Caco-2 (cell line): ENCODE data around the gene SREK1. TPM values are rescaled to one million over a fixed set of nuclear protein-coding genes. Genes with fewer than 3 reads are reported as not detected.

Experiments
- BruUV-seq: library from RNA; stranded (reverse); fragments of 400-500 nt; replicated peaks from 2 replicates; lab custom pipeline; 2021; lab: Mats Ljungman, UMichigan
- CTCF ChIA-PET: fragments of 300-600 bp; sonication (Branson Sonifier 250); formaldehyde crosslinking; loops from one replicate; lab custom pipeline; 2022; ENCODE audit warnings: antibody characterized with exemption; lab: Charles Lee
- POLR2A ChIA-PET: fragments of 300-600 bp; sonication (Branson Sonifier 250); formaldehyde crosslinking; loops from one replicate; lab custom pipeline; 2022; ENCODE audit warnings: antibody characterized with exemption; lab: Charles Lee
- DNase-seq, 2 experiments: peaks; one replicate each; pipeline versions ENCODE4 v3.0.0 to v3.0.0-alpha.2; 2020 to 2022
- H3K27me3 ChIP-seq: replicated peaks from 2 replicates; pipeline ENCODE4 v1.6.0; 2011; ENCODE audit warnings: low read length; ENCODE audit not compliant: control insufficient read depth, insufficient read depth
- H3K36me3 ChIP-seq: 2 replicates; pipeline ENCODE4 v1.5.1; 2011; ENCODE audit warnings: low read length; ENCODE audit not compliant: control insufficient read depth, insufficient read depth
- H3K4me1 ChIP-seq: fragments of 250-450 bp; sonication (Bioruptor Pico); 2 replicates; pipeline ENCODE4 v1.5.1; 2020; ENCODE audit warnings: mild to moderate bottlenecking
- H3K4me3 ChIP-seq: 2 replicates; pipeline ENCODE4 v1.5.1; 2011; ENCODE audit warnings: low read depth, mild to moderate bottlenecking, control low read depth, low read length
- H3K9me3 ChIP-seq: fragments of 250-450 bp; sonication (Bioruptor Pico); 2 replicates; pipeline ENCODE4 v1.5.1; 2020; ENCODE audit warnings: mild to moderate bottlenecking, moderate library complexity
- H3K27ac Mint-ChIP-seq: one replicate; pipeline ENCODE4 v1.8.0; 2022; ENCODE audit warnings: mixed read lengths; ENCODE audit not compliant: unreplicated experiment
- H3K27me3 Mint-ChIP-seq: one replicate; pipeline ENCODE4 v1.8.0; 2022; ENCODE audit warnings: mixed read lengths; ENCODE audit not compliant: insufficient read depth, unreplicated experiment
- H3K36me3 Mint-ChIP-seq: one replicate; pipeline ENCODE4 v1.8.0; 2022; ENCODE audit warnings: mild to moderate bottlenecking, mixed read lengths; ENCODE audit not compliant: insufficient read depth, unreplicated experiment
- H3K4me1 Mint-ChIP-seq: one replicate; pipeline ENCODE4 v1.8.0; 2022; ENCODE audit warnings: low read depth, mixed read lengths; ENCODE audit not compliant: unreplicated experiment
- H3K4me3 Mint-ChIP-seq: one replicate; pipeline ENCODE4 v1.8.0; 2022; ENCODE audit warnings: mild to moderate bottlenecking, moderate library complexity, mixed read lengths; ENCODE audit not compliant: unreplicated experiment
- H3K9me3 Mint-ChIP-seq: one replicate; pipeline ENCODE4 v1.8.0; 2022; ENCODE audit warnings: mixed read lengths; ENCODE audit not compliant: unreplicated experiment
- intact Hi-C: fragments of 100-400 bp; cut with micrococcal nuclease; formaldehyde crosslinking; loops from one replicate; pipeline ENCODE4 v1.10.0; 2022; ENCODE audit not compliant: unreplicated experiment
- total RNA-seq: library from RNA; stranded (reverse); gene quantifications from 2 replicates; pipeline ENCODE4 v1.2.3, GENCODE V29; 2022
- TF ChIP-seq, protein P1 (sequence below), 2 experiments: fragments of 200-600 bp in 1 of 2; IDR thresholded peaks; 1 replicate in 1 of 2; 2 replicates in 1 of 2; pipeline versions ENCODE4 v1.5.1 to v1.8.0; 2011 to 2022; ENCODE audit warnings: antibody characterized with exemption in 1 of 2, control low read depth in 1 of 2, inconsistent platforms in 1 of 2, low read depth in 1 of 2, low read length in 1 of 2, mild to moderate bottlenecking in 1 of 2, moderate library complexity in 1 of 2; ENCODE audit not compliant: insufficient read depth in 1 of 2, severe bottlenecking in 1 of 2, unreplicated experiment in 1 of 2

The SREK1 gene
- total RNA-seq, 1 experiment from 2014 or later = 81.4 TPM

GRCh38 chr5:66113160-66113559 lies 30.9 kb upstream of the SREK1 start:
- CTCF ChIA-PET = interaction anchor here (0.6 kb wide), 1 partner anchor 12 kb away, joined by 3 read pairs; no protein-coding TSS in a partner anchor
- intact Hi-C loops = no loop called here
- Mint-ChIP-seq H3K4me1 (no peaks in the 10 kb centered on the region), H3K4me3 (no peak overlapping the region), H3K27ac (no peak overlapping the region), H3K36me3 (no peaks in the 10 kb centered on the region), H3K9me3 (peaks cover 13% of the 10 kb centered on the region), H3K27me3 (peaks cover 4% of the 10 kb centered on the region)
- no peak overlapping the region for H3K4me3 ChIP-seq
- TF ChIP-seq, protein P1, sequence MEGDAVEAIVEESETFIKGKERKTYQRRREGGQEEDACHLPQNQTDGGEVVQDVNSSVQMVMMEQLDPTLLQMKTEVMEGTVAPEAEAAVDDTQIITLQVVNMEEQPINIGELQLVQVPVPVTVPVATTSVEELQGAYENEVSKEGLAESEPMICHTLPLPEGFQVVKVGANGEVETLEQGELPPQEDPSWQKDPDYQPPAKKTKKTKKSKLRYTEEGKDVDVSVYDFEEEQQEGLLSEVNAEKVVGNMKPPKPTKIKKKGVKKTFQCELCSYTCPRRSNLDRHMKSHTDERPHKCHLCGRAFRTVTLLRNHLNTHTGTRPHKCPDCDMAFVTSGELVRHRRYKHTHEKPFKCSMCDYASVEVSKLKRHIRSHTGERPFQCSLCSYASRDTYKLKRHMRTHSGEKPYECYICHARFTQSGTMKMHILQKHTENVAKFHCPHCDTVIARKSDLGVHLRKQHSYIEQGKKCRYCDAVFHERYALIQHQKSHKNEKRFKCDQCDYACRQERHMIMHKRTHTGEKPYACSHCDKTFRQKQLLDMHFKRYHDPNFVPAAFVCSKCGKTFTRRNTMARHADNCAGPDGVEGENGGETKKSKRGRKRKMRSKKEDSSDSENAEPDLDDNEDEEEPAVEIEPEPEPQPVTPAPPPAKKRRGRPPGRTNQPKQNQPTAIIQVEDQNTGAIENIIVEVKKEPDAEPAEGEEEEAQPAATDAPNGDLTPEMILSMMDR (IDR thresholded peaks at IDR 0.05; ENCODE audit: insufficient read depth in 1 of 2, low read depth in 1 of 2, low read length in 1 of 2, severe bottlenecking in 1 of 2, unreplicated experiment in 1 of 2) = no peak
- no TSS peak for BruUV-seq
- no peaks in the 10 kb centered on the region for H3K4me1 ChIP-seq
- DNase-seq = no peak
- POLR2A ChIA-PET = no interaction called here
- no peaks in the 10 kb centered on the region for H3K27me3 ChIP-seq
- H3K9me3 ChIP-seq = peaks cover 3% of the 10 kb centered on the region; the same call in 1 of the 2 replicates
- H3K36me3 ChIP-seq = no peaks in the 10 kb centered on the region

GRCh38 chr5:66118304-66118703 lies 25.8 kb upstream of the SREK1 start:
- no peaks in the 10 kb centered on the region for H3K27me3 ChIP-seq
- H3K36me3 Mint-ChIP-seq = no peaks in the 10 kb centered on the region
- no peaks in the 10 kb centered on the region for H3K36me3 ChIP-seq
- CTCF ChIA-PET = no interaction called here
- no peaks in the 10 kb centered on the region for H3K4me1 ChIP-seq
- POLR2A ChIA-PET = no interaction called here
- no peaks in the 10 kb centered on the region for H3K27me3 Mint-ChIP-seq
- intact Hi-C loops = no loop called here
- BruUV-seq = no TSS peak
- H3K9me3 Mint-ChIP-seq = no peaks in the 10 kb centered on the region
- no peaks in the 10 kb centered on the region for H3K9me3 ChIP-seq
- no peak overlapping the region for H3K4me3 ChIP-seq
- TF ChIP-seq, protein P1 (IDR thresholded peaks at IDR 0.05; ENCODE audit: insufficient read depth in 1 of 2, low read depth in 1 of 2, low read length in 1 of 2, severe bottlenecking in 1 of 2, unreplicated experiment in 1 of 2) = no peak
- DNase-seq = no peak
- no peaks in the 10 kb centered on the region for H3K4me1 Mint-ChIP-seq
- no peak overlapping the region for H3K27ac Mint-ChIP-seq
- H3K4me3 Mint-ChIP-seq = no peak overlapping the region

DNA sequence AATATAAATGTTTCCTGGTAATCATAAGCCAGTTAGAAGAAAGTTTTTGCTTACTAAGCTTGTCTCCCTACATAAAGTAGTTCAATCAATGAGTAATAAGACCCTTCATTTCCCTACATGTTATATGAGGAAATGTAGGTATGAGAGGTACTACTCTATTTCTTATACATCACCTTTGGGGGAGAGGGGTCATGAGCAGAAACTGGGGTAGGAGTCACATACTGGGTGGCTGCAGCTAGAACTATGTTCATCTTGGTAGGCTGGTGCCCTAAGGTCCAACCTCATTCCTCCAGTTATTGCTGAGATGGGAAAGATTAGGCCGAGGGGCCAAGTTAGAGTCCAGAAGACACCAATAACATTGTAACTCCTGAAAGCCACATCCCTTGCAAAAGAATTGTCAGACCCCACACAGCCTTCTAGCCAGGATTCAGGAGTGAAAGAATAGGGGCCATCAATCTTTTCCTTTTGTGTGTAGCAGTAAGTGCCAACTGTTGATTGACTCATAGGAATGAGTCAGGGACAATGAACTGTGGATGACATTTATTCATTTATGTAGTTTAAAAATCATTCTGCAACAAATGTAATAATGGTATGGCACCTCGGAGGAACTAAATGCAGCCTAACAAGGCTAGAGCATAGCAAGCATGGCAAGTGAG lies 21.6 kb upstream of the SREK1 start:
- Histone ChIP-seq H3K9me3 (no peaks in the 10 kb centered on the region), H3K4me1 (no peaks in the 10 kb centered on the region), H3K36me3 (no peaks in the 10 kb centered on the region), H3K4me3 (no peak overlapping the region), H3K27me3 (no peaks in the 10 kb centered on the region)
- POLR2A ChIA-PET = no interaction called here
- CTCF ChIA-PET = no interaction called here
- Mint-ChIP-seq H3K4me1 (no peaks in the 10 kb centered on the region), H3K4me3 (no peak overlapping the region), H3K27ac (no peak overlapping the region), H3K36me3 (no peaks in the 10 kb centered on the region), H3K27me3 (no peaks in the 10 kb centered on the region), H3K9me3 (no peaks in the 10 kb centered on the region)
- BruUV-seq = no TSS peak
- DNase-seq = no peak
- intact Hi-C loops = no loop called here
- TF ChIP-seq, protein P1 (IDR thresholded peaks at IDR 0.05; ENCODE audit: insufficient read depth in 1 of 2, low read depth in 1 of 2, low read length in 1 of 2, severe bottlenecking in 1 of 2, unreplicated experiment in 1 of 2) = no peak
